Measurements from ENCODE around the gene CASP14.
"Not testable (repeated sequence)": the region's sequence is repeated elsewhere in the genome, so short reads cannot be mapped to it uniquely, and the experiment has no call there.

The CASP14 gene

DNA sequence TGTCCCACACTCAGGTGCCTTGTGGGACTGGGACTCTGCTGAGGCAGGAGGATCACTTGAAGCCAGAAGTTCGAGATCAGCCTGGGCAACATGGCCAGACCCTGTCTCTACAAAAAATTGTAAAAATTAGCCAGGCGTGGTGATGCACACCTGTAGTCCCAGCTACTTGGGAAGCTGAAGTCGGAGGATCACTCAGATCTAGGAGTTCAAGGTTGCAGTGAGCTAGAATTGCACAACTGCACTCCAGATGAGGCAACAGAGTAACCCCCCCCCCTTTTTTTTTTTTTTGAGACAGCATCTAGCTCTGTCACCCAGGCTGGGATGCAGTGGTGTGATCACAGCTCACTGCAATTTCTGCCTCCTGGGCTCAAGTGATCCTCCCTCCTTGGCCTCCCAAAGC lies 46.9 kb downstream of the CASP14 start:
- DNase-seq, result no peak
- Histone ChIP-seq H3K9me3 (replicated peaks; ENCODE audit: insufficient read depth, low read length) (no peaks in the 10 kb centered on the region), H3K9me2 (replicated peaks; ENCODE audit: insufficient read depth, low read length) (no peaks in the 10 kb centered on the region), H3K9ac (ENCODE audit: low read length) (no peak overlapping the region), H3K27me3 (replicated peaks; ENCODE audit: insufficient read depth, low read length) (peaks cover 72% of the 10 kb centered on the region), H3F3A (ENCODE audit: insufficient read depth, low read length) (no peaks in the 10 kb centered on the region), H3K4me3 (ENCODE audit: low read length) (no peak overlapping the region), H4K20me1 (ENCODE audit: insufficient read depth, low read length) (no peaks in the 10 kb centered on the region), H3K4me2 (ENCODE audit: low read depth, low read length) (no peak overlapping the region), H2AFZ (ENCODE audit: low read length) (no peak overlapping the region), H3K79me2 (ENCODE audit: low read length) (no peaks in the 10 kb centered on the region), H3K36me3 (replicated peaks; ENCODE audit: insufficient read depth, low read length) (no peaks in the 10 kb centered on the region), H3K4me1 (ENCODE audit: low read length) (0 out of 2 replicates have a peak, but pooled peaks cover 4% of the 10 kb centered on the region), H3K27ac (ENCODE audit: low read length) (no peak overlapping the region)
- TF ChIP-seq, protein P1, sequence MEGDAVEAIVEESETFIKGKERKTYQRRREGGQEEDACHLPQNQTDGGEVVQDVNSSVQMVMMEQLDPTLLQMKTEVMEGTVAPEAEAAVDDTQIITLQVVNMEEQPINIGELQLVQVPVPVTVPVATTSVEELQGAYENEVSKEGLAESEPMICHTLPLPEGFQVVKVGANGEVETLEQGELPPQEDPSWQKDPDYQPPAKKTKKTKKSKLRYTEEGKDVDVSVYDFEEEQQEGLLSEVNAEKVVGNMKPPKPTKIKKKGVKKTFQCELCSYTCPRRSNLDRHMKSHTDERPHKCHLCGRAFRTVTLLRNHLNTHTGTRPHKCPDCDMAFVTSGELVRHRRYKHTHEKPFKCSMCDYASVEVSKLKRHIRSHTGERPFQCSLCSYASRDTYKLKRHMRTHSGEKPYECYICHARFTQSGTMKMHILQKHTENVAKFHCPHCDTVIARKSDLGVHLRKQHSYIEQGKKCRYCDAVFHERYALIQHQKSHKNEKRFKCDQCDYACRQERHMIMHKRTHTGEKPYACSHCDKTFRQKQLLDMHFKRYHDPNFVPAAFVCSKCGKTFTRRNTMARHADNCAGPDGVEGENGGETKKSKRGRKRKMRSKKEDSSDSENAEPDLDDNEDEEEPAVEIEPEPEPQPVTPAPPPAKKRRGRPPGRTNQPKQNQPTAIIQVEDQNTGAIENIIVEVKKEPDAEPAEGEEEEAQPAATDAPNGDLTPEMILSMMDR (IDR thresholded peaks at IDR 0.05; ENCODE audit: low read length), result no peak
- TF ChIP-seq EZH2phosphoT487 (IDR thresholded peaks at IDR 0.05; ENCODE audit: low read length) (no peak), EZH2 (optimal IDR thresholded peaks at IDR 0.05; ENCODE audit: low read depth, low read length) (no peak)

- not testable (repeated sequence) for H3K9me3 ChIP-seq (replicated peaks; ENCODE audit: insufficient read depth, low read length); H2AFZ ChIP-seq (ENCODE audit: low read length); H3F3A ChIP-seq (ENCODE audit: insufficient read depth, low read length); H3K27ac ChIP-seq (ENCODE audit: low read length); H3K79me2 ChIP-seq (ENCODE audit: low read length); H3K4me2 ChIP-seq (ENCODE audit: low read depth, low read length); H3K4me3 ChIP-seq (ENCODE audit: low read length); H3K9me2 ChIP-seq (replicated peaks; ENCODE audit: insufficient read depth, low read length); H3K9ac ChIP-seq (ENCODE audit: low read length); H4K20me1 ChIP-seq (ENCODE audit: insufficient read depth, low read length); DNase-seq; H3K36me3 ChIP-seq (replicated peaks; ENCODE audit: insufficient read depth, low read length); H3K4me1 ChIP-seq (ENCODE audit: low read length)
- H3K27me3 ChIP-seq (replicated peaks; ENCODE audit: insufficient read depth, low read length), result peaks cover 67% of the 10 kb centered on the region
Measured at GRCh38 chr19:15097980-15098379, 48.7 kb downstream of the CASP14 start.

DNA sequence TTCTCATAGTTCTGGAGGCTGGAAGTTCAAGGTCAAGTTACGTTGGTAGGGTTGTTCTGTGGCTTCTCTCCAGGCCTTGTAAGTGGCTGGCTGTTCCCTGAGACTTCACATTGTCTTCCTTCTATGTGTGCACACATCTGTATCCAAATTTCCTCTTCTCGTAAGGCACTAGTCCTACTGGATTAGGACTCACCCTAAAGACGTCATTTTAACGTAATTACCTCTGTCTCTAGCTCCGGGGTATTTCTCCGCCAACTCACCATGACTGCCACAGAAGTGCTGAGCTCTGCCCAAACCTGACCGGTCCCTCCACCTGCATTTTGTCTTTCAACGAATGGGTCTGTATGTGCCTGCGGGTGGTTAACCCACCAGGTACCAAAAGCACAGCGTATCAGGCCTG lies 49.2 kb downstream of the CASP14 start:
- TF ChIP-seq EZH2 (optimal IDR thresholded peaks at IDR 0.05; ENCODE audit: low read depth, low read length), result no peak
- no peak for TF ChIP-seq EZH2phosphoT487 (IDR thresholded peaks at IDR 0.05; ENCODE audit: low read length)
- TF ChIP-seq, protein P1 (IDR thresholded peaks at IDR 0.05; ENCODE audit: low read length), result no peak
- H3K9me3 ChIP-seq (replicated peaks; ENCODE audit: insufficient read depth, low read length), result no peaks in the 10 kb centered on the region

GRCh38 chr19:15099017-15099582 lies 49.8 kb downstream of the CASP14 start:
- Histone ChIP-seq H3K9me3 (replicated peaks; ENCODE audit: insufficient read depth, low read length) (no peaks in the 10 kb centered on the region), H3K4me2 (ENCODE audit: low read depth, low read length) (no peak overlapping the region), H2AFZ (ENCODE audit: low read length) (no peak overlapping the region), H3K27ac (ENCODE audit: low read length) (no peak overlapping the region), H3K27me3 (replicated peaks; ENCODE audit: insufficient read depth, low read length) (peaks cover 65% of the 10 kb centered on the region), H3K36me3 (replicated peaks; ENCODE audit: insufficient read depth, low read length) (no peaks in the 10 kb centered on the region), H3K79me2 (ENCODE audit: low read length) (no peaks in the 10 kb centered on the region), H3K9ac (ENCODE audit: low read length) (no peak overlapping the region), H3K9me2 (replicated peaks; ENCODE audit: insufficient read depth, low read length) (no peaks in the 10 kb centered on the region), H3F3A (ENCODE audit: insufficient read depth, low read length) (no peaks in the 10 kb centered on the region), H3K4me1 (ENCODE audit: low read length) (no peaks in the 10 kb centered on the region), H4K20me1 (ENCODE audit: insufficient read depth, low read length) (no peaks in the 10 kb centered on the region), H3K4me3 (ENCODE audit: low read length) (no peak overlapping the region)
- DNase-seq, result no peak
- no peak for TF ChIP-seq EZH2 (optimal IDR thresholded peaks at IDR 0.05; ENCODE audit: low read depth, low read length)
- TF ChIP-seq, protein P1 (IDR thresholded peaks at IDR 0.05; ENCODE audit: low read length), result no peak
- no peak for TF ChIP-seq EZH2phosphoT487 (IDR thresholded peaks at IDR 0.05; ENCODE audit: low read length)

More for the DNA sequence above, 49.2 kb downstream of the CASP14 start:
- Histone ChIP-seq H3F3A (ENCODE audit: insufficient read depth, low read length) (no peaks in the 10 kb centered on the region), H3K27me3 (replicated peaks; ENCODE audit: insufficient read depth, low read length) (peaks cover 66% of the 10 kb centered on the region), H2AFZ (ENCODE audit: low read length) (no peak overlapping the region), H3K36me3 (replicated peaks; ENCODE audit: insufficient read depth, low read length) (no peaks in the 10 kb centered on the region), H3K27ac (ENCODE audit: low read length) (no peak overlapping the region), H3K9me2 (replicated peaks; ENCODE audit: insufficient read depth, low read length) (no peaks in the 10 kb centered on the region), H4K20me1 (ENCODE audit: insufficient read depth, low read length) (no peaks in the 10 kb centered on the region), H3K4me3 (ENCODE audit: low read length) (no peak overlapping the region), H3K4me1 (ENCODE audit: low read length) (no peaks in the 10 kb centered on the region), H3K79me2 (ENCODE audit: low read length) (no peaks in the 10 kb centered on the region), H3K4me2 (ENCODE audit: low read depth, low read length) (no peak overlapping the region), H3K9ac (ENCODE audit: low read length) (no peak overlapping the region)
- DNase-seq, result no peak

All from MM.1S (cell line).